Testis (tissue), 3 donors: ENCODE data around the gene CEMIP. TPM values are rescaled to one million over a fixed set of nuclear protein-coding genes. Genes with fewer than 3 reads are reported as not detected.

Experiments
- DNase-seq: peaks from one replicate; pipeline ENCODE4 v3.0.0-alpha.2; 2019
- H3K27ac ChIP-seq, 2 donors: fragments of 200-600 bp; sonication (generic); one replicate each; pipeline ENCODE4 v1.5.1; 2019
- H3K27me3 ChIP-seq: fragments of 200-600 bp; sonication (generic); one replicate; pipeline ENCODE4 v1.5.1; 2019
- H3K36me3 ChIP-seq: fragments of 200-600 bp; sonication (generic); one replicate; pipeline ENCODE4 v1.5.1; 2017; ENCODE audit warnings: low read depth; ENCODE audit errors: missing control alignments
- H3K4me1 ChIP-seq: fragments of 200-600 bp; sonication (generic); one replicate; pipeline ENCODE4 v1.5.1; 2019
- H3K4me3 ChIP-seq, 2 donors: fragments of 200-600 bp; sonication (generic); one replicate each; pipeline ENCODE4 v1.5.1; 2017 to 2019
- H3K9me3 ChIP-seq: fragments of 200-600 bp; sonication (generic); one replicate; pipeline ENCODE4 v1.5.1; 2017
- POLR2A ChIP-seq: fragments of 450-650 bp; IDR thresholded peaks from one replicate; pipeline ENCODE4 v1.6.1; 2017; ENCODE audit warnings: antibody characterized with exemption, mild to moderate bottlenecking, moderate library complexity
- WGBS, 2 donors: methylation state at CpG; one replicate each; pipeline ENCODE4 v1.1.5; 2018; 5-methylcytosine and 5-hydroxymethylcytosine counted together
- intact Hi-C: fragments of 100-400 bp; cut with DNase I; formaldehyde crosslinking; loops from one replicate; pipeline ENCODE4 v1.15.1; 2023; ENCODE audit warnings: low total_unique reads
- polyA plus RNA-seq: library from polyadenylated mRNA; stranded (reverse); fragments of 350-450 nt; fragmentation: Illumina TruSeq; extraction: RNeasy Lipid Tissue Mini Kit (QIAGEN cat#74804); gene quantifications from one replicate; pipeline ENCODE4 v1.2.3, GENCODE V29; 2014; ENCODE audit warnings: low read depth, low replicate concordance; ENCODE audit not compliant: insufficient read depth
- total RNA-seq, 2 donors: library from RNA; depleted of rRNA; stranded (reverse); fragments of >200 nt; gene quantifications; one replicate each; pipeline ENCODE4 v1.2.3, GENCODE V29; 2016
- TF ChIP-seq, protein P1 (sequence below), 3 experiments: fragments of 450-650 bp in 2 of 3; fragments of 200-600 bp in 1 of 3; sonication (generic) in 1 of 3; IDR thresholded peaks; one replicate each; pipeline ENCODE4 v1.5.1; 2016 to 2019; ENCODE audit warnings: antibody characterized with exemption in 3 of 3, mild to moderate bottlenecking in 2 of 3, moderate library complexity in 1 of 3

The CEMIP gene
- total and polyA plus RNA-seq, 3 donors from 2014 or later: 7.5 to 21.5 (median 8.3) TPM

GRCh38 chr15:80891006-80891405 is 111.8 kb downstream of the CEMIP start:
- DNase-seq: no peak
- Histone ChIP-seq H3K27ac (no peak overlapping the region), H3K27me3 (no peaks in the 10 kb centered on the region), H3K9me3 (no peaks in the 10 kb centered on the region), H3K36me3 (no peaks in the 10 kb centered on the region), H3K4me3 (no peak overlapping the region), H3K4me1 (peaks cover 18% of the 10 kb centered on the region)
- TF ChIP-seq POLR2A: no peak
- TF ChIP-seq, protein P1, sequence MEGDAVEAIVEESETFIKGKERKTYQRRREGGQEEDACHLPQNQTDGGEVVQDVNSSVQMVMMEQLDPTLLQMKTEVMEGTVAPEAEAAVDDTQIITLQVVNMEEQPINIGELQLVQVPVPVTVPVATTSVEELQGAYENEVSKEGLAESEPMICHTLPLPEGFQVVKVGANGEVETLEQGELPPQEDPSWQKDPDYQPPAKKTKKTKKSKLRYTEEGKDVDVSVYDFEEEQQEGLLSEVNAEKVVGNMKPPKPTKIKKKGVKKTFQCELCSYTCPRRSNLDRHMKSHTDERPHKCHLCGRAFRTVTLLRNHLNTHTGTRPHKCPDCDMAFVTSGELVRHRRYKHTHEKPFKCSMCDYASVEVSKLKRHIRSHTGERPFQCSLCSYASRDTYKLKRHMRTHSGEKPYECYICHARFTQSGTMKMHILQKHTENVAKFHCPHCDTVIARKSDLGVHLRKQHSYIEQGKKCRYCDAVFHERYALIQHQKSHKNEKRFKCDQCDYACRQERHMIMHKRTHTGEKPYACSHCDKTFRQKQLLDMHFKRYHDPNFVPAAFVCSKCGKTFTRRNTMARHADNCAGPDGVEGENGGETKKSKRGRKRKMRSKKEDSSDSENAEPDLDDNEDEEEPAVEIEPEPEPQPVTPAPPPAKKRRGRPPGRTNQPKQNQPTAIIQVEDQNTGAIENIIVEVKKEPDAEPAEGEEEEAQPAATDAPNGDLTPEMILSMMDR (IDR thresholded peaks at IDR 0.05): no peak
- intact Hi-C loops: no loop called here

DNA sequence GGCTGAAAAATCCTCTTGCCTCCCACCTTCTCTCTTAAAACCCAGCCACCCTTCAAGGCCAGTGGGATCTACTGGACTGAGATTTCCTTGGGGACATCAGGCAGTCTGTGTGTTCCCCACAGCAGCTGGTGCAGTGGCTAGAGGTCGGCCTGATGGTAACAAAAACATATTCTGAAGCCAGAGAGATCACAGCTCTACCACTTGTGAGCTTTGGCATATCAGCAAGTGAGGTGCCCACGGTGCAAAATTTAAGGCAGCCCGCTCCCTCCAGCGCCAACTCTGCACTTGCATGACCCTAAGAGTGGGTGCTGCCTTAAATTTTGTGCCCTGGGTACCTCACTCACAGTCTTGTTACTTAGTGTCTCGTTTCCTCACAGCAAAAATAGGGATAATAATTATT is 113.2 kb downstream of the CEMIP start:
- no peak for DNase-seq
- TF ChIP-seq, protein P1 (IDR thresholded peaks at IDR 0.05): no peak
- TF ChIP-seq POLR2A: no peak
- intact Hi-C loops: no loop called here
- H3K27ac ChIP-seq: no peak overlapping the region
- no peaks in the 10 kb centered on the region for H3K36me3 ChIP-seq
- H3K9me3 ChIP-seq: no peaks in the 10 kb centered on the region
- H3K4me3 ChIP-seq: no peak overlapping the region
- H3K4me1 ChIP-seq: peaks cover 18% of the 10 kb centered on the region
- WGBS, 2 donors: 48 to 62% methylated on average over 5 of the region's 5 CpGs
- no peaks in the 10 kb centered on the region for H3K27me3 ChIP-seq

GRCh38 chr15:80893777-80894176 is 114.6 kb downstream of the CEMIP start:
- 25 to 59% methylated on average over 1 of the region's 1 CpG for WGBS, 2 donors
- no peak for TF ChIP-seq POLR2A
- TF ChIP-seq, protein P1 (IDR thresholded peaks at IDR 0.05): no peak
- no peak for DNase-seq
- H3K4me3 ChIP-seq: no peak overlapping the region
- H3K4me1 ChIP-seq: peaks cover 18% of the 10 kb centered on the region
- H3K9me3 ChIP-seq: no peaks in the 10 kb centered on the region
- H3K27me3 ChIP-seq: no peaks in the 10 kb centered on the region
- H3K36me3 ChIP-seq: no peaks in the 10 kb centered on the region
- intact Hi-C loops: no loop called here
- H3K27ac ChIP-seq: no peak overlapping the region

DNA sequence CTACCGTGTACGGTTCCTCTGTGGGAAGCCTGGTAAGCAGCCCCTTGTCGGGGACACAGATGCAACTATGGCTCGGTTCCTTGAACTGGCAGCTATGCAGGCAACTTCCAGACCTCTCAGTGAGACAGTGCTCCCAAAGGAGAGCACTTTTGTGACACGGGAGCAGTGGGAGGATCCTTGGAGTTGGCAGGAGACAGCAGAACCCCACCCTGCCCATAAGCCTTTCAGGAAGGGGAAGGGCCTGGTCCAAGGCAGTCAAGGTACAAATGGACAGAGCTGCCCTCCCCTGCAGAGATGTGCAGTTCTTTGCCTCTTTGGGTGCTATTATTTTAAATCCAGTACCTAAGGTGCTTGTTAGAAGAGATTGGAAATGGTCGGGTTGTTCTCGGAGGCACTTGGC is 115.9 kb downstream of the CEMIP start:
- no peaks in the 10 kb centered on the region for H3K9me3 ChIP-seq
- DNase-seq: no peak
- intact Hi-C loops: no loop called here
- H3K4me1 ChIP-seq: peaks cover 18% of the 10 kb centered on the region
- H3K27ac ChIP-seq: no peak overlapping the region
- H3K4me3 ChIP-seq: no peak overlapping the region
- 70 to 84% methylated on average over 7 of the region's 7 CpGs for WGBS, 2 donors
- no peaks in the 10 kb centered on the region for H3K27me3 ChIP-seq
- TF ChIP-seq POLR2A: no peak
- TF ChIP-seq, protein P1 (IDR thresholded peaks at IDR 0.05): no peak
- no peaks in the 10 kb centered on the region for H3K36me3 ChIP-seq

- 94% methylated on average over 2 of the region's 2 CpGs for WGBS, 2 donors
These were observed 116.8 kb downstream of the CEMIP start for GRCh38 chr15:80895965-80896364.

More at GRCh38 chr15:80895965-80896364, 116.8 kb downstream of the CEMIP start:
- H3K9me3 ChIP-seq: no peaks in the 10 kb centered on the region
- H3K27me3 ChIP-seq: no peaks in the 10 kb centered on the region
- TF ChIP-seq POLR2A: no peak
- TF ChIP-seq, protein P1 (IDR thresholded peaks at IDR 0.05): no peak
- H3K27ac ChIP-seq: no peak overlapping the region
- peaks cover 18% of the 10 kb centered on the region for H3K4me1 ChIP-seq
- DNase-seq: no peak
- H3K4me3 ChIP-seq: no peak overlapping the region
- intact Hi-C loops: no loop called here
- no peaks in the 10 kb centered on the region for H3K36me3 ChIP-seq
